Keratinocyte (primary cell): ENCODE measurements around the gene TNK1.

Experiments
- CTCF ChIP-seq, 3 experiments: IDR thresholded peaks in 1 of 3; conservative IDR thresholded peaks in 1 of 3; optimal IDR thresholded peaks in 1 of 3; 2 replicates in 2 of 3; 3 replicates in 1 of 3; pipeline versions ENCODE3 to v1.5.1; 2011; ENCODE audit warnings: low read length in 3 of 3, mild to moderate bottlenecking in 3 of 3, moderate library complexity in 2 of 3, control low read depth in 1 of 3, inconsistent platforms in 1 of 3; ENCODE audit not compliant: insufficient read depth in 2 of 3; ENCODE audit errors: extremely low read depth in 1 of 3
- EZH2 ChIP-seq: IDR thresholded peaks from one replicate; pipeline ENCODE4 v1.6.1; 2012; ENCODE audit warnings: inconsistent platforms, mild to moderate bottlenecking, low read length, moderate library complexity

DNA sequence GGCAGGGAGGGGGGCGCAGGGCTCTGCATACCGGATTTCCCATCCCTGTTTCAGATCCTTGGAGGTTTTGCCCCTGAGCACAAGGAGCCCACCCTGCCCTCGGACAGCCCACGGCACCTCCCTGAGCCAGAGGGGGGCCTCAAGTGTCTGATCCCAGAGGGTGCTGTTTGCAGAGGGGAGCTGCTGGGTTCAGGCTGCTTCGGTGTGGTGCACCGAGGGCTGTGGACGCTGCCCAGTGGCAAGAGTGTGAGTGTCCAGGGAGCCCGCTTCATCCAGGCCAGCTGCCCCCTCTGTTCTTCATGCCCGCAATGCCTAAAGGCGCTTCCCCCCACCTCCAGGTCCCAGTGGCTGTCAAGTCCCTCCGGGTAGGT is 2.5 kb downstream of the TNK1 start:
- no peak for TF ChIP-seq CTCF (optimal IDR thresholded peaks at IDR 0.05 in 1 of 3, IDR thresholded peaks at IDR 0.05 in 1 of 3, conservative IDR thresholded peaks at IDR 0.05 in 1 of 3; ENCODE audit: extremely low read depth in 1 of 3, insufficient read depth in 2 of 3, low read length in 3 of 3)
- no peak for TF ChIP-seq EZH2
